Upper lobe of left lung (tissue), 4 donors: ENCODE results near the gene LILRA2.

ENCODE experiments used
- CTCF ChIP-seq, 6 experiments: fragments of 450-650 bp in 4 of 6; fragments of 200-600 bp in 2 of 6; sonication (generic) in 2 of 6; IDR thresholded peaks; one replicate each; pipeline ENCODE4 v1.5.1; 2016 to 2019; ENCODE audit warnings: antibody characterized with exemption in 6 of 6
- EP300 ChIP-seq, 4 donors: sonication (generic); formaldehyde crosslinking; IDR thresholded peaks; one replicate each; pipeline ENCODE4 v1.5.1; 2017; ENCODE audit warnings: antibody characterized with exemption in 4 of 4, control low read depth in 2 of 4
- POLR2A ChIP-seq, 4 donors: fragments of 450-650 bp; IDR thresholded peaks; one replicate each; pipeline ENCODE4 v1.5.1; 2016 to 2017; ENCODE audit warnings: antibody characterized with exemption in 4 of 4, mild to moderate bottlenecking in 2 of 4
- POLR2AphosphoS5 ChIP-seq, 2 donors: sonication (generic); formaldehyde crosslinking; IDR thresholded peaks; one replicate each; pipeline ENCODE4 v1.5.1; 2017; ENCODE audit warnings: antibody characterized with exemption in 2 of 2

- no peak for TF ChIP-seq POLR2AphosphoS5 (IDR thresholded peaks at IDR 0.05)
- no peak for TF ChIP-seq POLR2A (IDR thresholded peaks at IDR 0.05)
- TF ChIP-seq CTCF (IDR thresholded peaks at IDR 0.05) = no peak
- no peak for TF ChIP-seq EP300 (IDR thresholded peaks at IDR 0.05)
These were observed 41.1 kb downstream of the LILRA2 start for GRCh38 chr19:54614726-54615125.
